NCI-H345 treated with DMSO at 0.1 percent for 48 hours (cell line): ENCODE results near the gene TPT1.
"Not testable (repeated sequence)": the region's sequence is repeated elsewhere in the genome, so short reads cannot be mapped to it uniquely, and the experiment has no call there.

Experiments used
- DNase-seq: peaks from one replicate; lab custom pipeline; 2025; ENCODE audit not compliant: unreplicated experiment; lab: John Stamatoyannopoulos, UW

Gene TPT1

DNA sequence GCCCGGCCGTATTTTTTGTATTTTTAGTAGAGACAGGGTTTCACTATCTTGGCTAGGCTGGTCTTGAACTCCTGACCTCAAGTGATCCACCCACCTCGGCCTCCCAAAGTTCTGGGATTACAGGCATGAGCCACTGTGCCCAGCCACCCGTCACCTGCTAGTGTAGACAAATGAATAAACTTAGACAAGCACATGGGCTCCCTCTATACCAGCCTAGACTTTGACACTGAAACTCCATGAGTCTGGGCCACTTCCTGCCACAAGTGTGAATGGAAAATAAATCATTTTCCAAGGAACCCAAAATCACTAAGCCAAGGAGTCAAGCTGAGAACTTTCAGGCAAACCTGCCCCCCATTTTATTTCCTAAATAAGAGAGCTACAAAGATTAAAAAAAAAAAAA lies 27.0 kb upstream of the TPT1 start:
- DNase-seq: no peak

- DNase-seq: no peak
Measured at GRCh38 chr13:45367358-45367757, 26.4 kb upstream of the TPT1 start.

DNA sequence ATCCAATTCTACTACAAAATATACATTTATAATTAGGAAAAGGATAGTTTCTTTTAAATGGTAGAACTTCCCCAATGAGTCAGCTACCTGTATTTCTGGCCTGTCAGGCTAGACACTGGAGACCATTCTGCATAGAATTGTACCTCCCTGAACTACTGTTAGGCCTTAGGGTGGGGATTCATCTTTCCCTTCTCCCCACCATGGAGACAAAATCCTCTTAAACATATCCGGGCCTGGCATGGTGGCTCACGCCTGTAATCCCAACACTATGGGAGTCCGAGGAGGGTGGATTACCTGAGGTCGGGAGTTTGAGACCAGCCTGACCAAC lies 24.5 kb upstream of the TPT1 start:
- DNase-seq: no peak

- DNase-seq: no peak
Measured at GRCh38 chr13:45364876-45365557, 24.0 kb upstream of the TPT1 start.

DNA sequence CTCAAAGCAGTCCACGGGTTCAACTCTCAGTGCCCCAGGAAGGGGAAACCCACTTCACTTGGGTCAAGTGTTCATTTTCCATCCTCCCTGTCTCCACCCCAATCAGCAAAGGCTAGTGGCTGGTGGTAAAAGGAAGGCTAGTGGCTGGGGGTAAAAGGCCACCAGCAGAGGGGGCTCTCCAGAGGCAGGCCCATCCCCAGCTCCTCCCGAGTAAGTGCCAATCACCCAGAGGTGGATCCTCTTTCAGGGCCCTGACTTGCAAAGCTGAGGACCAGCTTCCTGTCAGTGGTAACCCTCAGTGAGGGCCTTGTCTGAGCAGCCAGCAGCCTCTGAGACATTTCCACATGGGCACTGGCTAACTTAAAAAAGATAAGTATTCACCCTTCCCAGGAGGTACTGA lies 22.0 kb upstream of the TPT1 start:
- DNase-seq: no peak

DNA sequence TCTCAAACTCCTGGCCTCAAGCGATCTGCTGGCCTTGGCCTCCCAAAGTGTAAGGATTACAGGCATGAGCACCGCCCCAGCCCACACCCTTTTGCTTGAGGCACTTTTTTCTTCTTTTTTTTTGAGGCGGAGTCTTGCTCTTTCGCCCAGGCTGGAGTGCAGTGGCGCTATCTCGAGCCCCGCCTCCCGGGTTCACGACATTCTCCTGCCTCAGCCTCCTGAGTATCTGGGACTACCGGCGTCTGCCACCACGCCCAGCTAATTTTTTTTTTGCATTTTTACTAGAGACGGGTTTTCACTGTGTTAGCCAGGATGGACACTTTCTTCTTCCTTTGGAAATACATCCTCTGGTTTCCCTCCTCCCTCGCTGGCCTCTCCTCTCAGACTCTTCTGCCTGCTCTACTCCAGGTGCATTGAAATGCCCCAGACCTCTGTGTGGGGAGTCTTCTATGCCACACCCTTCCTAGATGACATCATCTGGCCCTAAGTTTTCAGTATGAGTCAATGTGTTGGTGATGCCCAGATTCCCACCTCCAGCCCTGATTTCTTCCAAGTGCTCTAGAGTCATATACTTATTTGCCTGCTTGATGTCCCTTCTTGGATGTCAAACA lies 20.7 kb upstream of the TPT1 start:
- DNase-seq: no peak

GRCh38 chr13:45356966-45357672 lies 16.1 kb upstream of the TPT1 start:
- DNase-seq: no peak

- DNase-seq: no peak
Measured at GRCh38 chr13:45353895-45354294, 12.9 kb upstream of the TPT1 start.

DNA sequence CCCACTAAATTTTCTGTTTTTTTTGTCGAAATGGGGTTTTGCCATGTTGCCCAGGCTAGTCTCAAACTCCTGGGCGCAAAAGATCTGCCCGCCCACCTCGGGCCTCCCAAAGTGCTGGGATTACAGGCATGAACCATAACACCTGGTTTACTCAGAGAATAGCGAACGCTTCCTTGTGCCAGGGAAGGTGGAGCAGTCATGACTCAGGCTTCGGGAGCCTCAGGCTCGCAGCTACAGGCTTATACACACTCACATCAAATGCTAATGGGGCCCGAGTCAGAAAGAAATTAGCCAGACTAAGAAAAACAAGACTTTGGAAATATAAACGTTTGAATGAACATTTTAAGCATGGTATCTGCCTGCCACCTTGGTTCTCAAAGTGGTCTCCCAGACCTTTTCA lies 11.0 kb upstream of the TPT1 start:
- no peak for DNase-seq

GRCh38 chr13:45350152-45350551 lies 9.2 kb upstream of the TPT1 start:
- no peak for DNase-seq

GRCh38 chr13:45349438-45349837 lies 8.5 kb upstream of the TPT1 start:
- DNase-seq: no peak

DNA sequence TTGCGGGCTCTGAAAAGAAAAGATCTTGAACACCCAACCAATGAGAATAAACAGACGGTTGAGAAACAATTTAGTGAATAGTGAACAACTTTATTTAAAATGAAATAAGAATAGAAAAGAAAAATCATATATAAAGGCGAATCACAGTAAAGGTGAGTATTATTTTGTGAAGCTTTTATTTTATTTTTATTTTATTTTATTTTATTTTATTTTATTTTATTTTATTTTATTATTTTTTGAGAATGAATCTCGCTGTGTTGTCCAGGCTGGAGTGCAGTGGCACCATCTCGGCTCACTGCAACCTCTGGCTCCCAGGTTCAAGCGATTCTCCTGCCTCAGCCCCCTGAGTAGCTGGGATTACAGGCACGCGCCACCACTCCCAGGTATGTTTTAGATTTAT lies 3.1 kb upstream of the TPT1 start:
- DNase-seq: not testable (repeated sequence)

DNA sequence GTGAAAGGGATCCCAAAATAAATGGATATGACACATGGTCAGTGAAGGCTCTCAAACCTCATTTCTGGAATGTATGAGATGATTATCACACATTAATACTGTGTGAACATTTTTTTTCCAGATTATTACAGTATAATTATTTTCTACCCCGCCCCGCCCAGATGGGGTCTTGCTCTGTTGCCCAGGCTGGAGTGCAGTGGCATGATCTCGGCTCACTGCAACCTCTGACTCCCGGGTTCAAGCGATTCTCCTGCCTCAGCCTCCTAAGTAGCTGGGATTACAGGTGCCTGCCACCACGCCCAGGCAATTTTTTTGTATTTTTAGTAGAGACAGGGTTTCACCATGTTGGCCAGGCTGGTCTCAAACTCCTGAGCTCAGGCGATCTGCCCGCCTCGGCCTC lies 2.1 kb upstream of the TPT1 start:
- DNase-seq: not testable (repeated sequence)

GRCh38 chr13:45342668-45343067 lies 1.7 kb upstream of the TPT1 start:
- not testable (repeated sequence) for DNase-seq

- no peak for DNase-seq
Measured at GRCh38 chr13:45341799-45342500, 967 bp upstream of the TPT1 start.

GRCh38 chr13:45340422-45341033 lies 455 bp downstream of the TPT1 start:
- peak; percentile 47 for DNase-seq

- no peak for DNase-seq
Measured at GRCh38 chr13:45339867-45340266, 1.1 kb downstream of the TPT1 start.

GRCh38 chr13:45339399-45339798 lies 1.6 kb downstream of the TPT1 start:
- no peak for DNase-seq

- DNase-seq: no peak
Measured at GRCh38 chr13:45337803-45338202, 3.2 kb downstream of the TPT1 start.

DNA sequence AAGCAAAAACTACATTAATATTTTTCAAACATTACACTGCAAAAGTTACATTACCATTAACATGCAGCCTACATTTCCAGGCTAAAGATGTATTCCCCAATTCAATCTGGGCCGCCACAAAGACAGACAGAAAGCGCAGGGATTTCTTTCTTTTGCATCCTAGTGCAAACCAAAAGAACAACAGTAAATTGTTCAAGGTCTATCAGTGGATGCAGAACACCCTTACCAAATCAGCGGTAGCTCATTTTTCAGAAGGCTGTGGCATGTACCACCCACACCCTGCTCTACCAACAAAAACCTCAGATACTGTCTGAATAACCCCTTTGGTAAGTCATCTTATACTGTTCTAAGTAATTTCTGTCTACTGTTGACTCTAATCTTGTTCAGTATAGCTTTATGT lies 3.6 kb downstream of the TPT1 start:
- DNase-seq: no peak

GRCh38 chr13:45336025-45336800 lies 4.8 kb downstream of the TPT1 start:
- no peak for DNase-seq
